MV-4-11 (cell line): ENCODE data around the gene SLC5A3.

Source experiments
- DNase-seq: peaks from one replicate; lab custom pipeline; 2025; lab: John Stamatoyannopoulos, UW

The SLC5A3 gene

GRCh38 chr21:34073032-34073748 lies at the start of gene SLC5A3, which contains the start of gene MRPS6:
Gene SLC5A3 (plus strand): TSS chr21:34073578. CDS start chr21:34095199, 21,621 bp downstream.
Gene MRPS6 (plus strand): TSS chr21:34073578. CDS start chr21:34073701, 123 bp downstream.
- peak; percentile 62 for DNase-seq

GRCh38 chr21:34023691-34024373 lies 49.5 kb upstream of the SLC5A3 start:
- no peak for DNase-seq

GRCh38 chr21:34024374-34024693 lies 49.0 kb upstream of the SLC5A3 start:
- DNase-seq, result no peak

GRCh38 chr21:34027721-34028461 lies 45.5 kb upstream of the SLC5A3 start:
- DNase-seq, result no peak

GRCh38 chr21:34029743-34030528 lies 43.4 kb upstream of the SLC5A3 start:
- DNase-seq, result no peak

GRCh38 chr21:34031835-34032370 lies 41.5 kb upstream of the SLC5A3 start:
- DNase-seq, result no peak

- DNase-seq, result no peak
Measured at GRCh38 chr21:34034369-34035014, 38.9 kb upstream of the SLC5A3 start.

GRCh38 chr21:34035619-34036354 lies 37.6 kb upstream of the SLC5A3 start:
- no peak for DNase-seq

GRCh38 chr21:34037009-34037795 lies 36.2 kb upstream of the SLC5A3 start:
- no peak for DNase-seq

GRCh38 chr21:34039678-34040382 lies 33.5 kb upstream of the SLC5A3 start:
- no peak for DNase-seq

GRCh38 chr21:34042735-34043134 lies 30.6 kb upstream of the SLC5A3 start:
- no peak for DNase-seq

- DNase-seq, result no peak
Measured at GRCh38 chr21:34043333-34043732, 30.0 kb upstream of the SLC5A3 start.

- no peak for DNase-seq
Measured at GRCh38 chr21:34046917-34047316, 26.5 kb upstream of the SLC5A3 start.

GRCh38 chr21:34047835-34048234 lies 25.5 kb upstream of the SLC5A3 start:
- no peak for DNase-seq

GRCh38 chr21:34052171-34052570 lies 21.2 kb upstream of the SLC5A3 start:
- DNase-seq, result no peak

GRCh38 chr21:34054259-34054658 lies 19.1 kb upstream of the SLC5A3 start:
- DNase-seq, result no peak

- peak; percentile 27 for DNase-seq
Measured at GRCh38 chr21:34055615-34056014, 17.8 kb upstream of the SLC5A3 start.

- peak; percentile 72 for DNase-seq
Measured at GRCh38 chr21:34061983-34062382, 11.4 kb upstream of the SLC5A3 start.

GRCh38 chr21:34065027-34065426 lies 8.4 kb upstream of the SLC5A3 start:
- DNase-seq, result no peak
